Mesenchymal stem cell (in vitro differentiated cells and primary cell): Measurements from ENCODE around the gene DOCK3.
"Not testable (repeated sequence)": the region's sequence is repeated elsewhere in the genome, so short reads cannot be mapped to it uniquely, and the experiment has no call there.

Experiments
- DNase-seq: peaks from one replicate; pipeline ENCODE4 v3.0.0-alpha.2; 2013
- H2AFZ ChIP-seq: one replicate; pipeline ENCODE4 v1.6.1; 2013; ENCODE audit warnings: low read depth, mild to moderate bottlenecking, control low read depth, inconsistent platforms, low read length, moderate library complexity
- H2AK5ac ChIP-seq: 2 replicates; pipeline ENCODE4 v1.6.1; 2013; ENCODE audit warnings: low read length, moderate library complexity, mild to moderate bottlenecking, inconsistent platforms; ENCODE audit not compliant: severe bottlenecking
- H2BK120ac ChIP-seq: one replicate; pipeline ENCODE4 v1.6.1; 2013; ENCODE audit warnings: low read depth, mild to moderate bottlenecking, inconsistent platforms, low read length, moderate library complexity
- H2BK12ac ChIP-seq, 2 experiments: one replicate each; pipeline ENCODE4 v1.6.1; 2013; ENCODE audit warnings: inconsistent platforms in 2 of 2, low read length in 2 of 2, mild to moderate bottlenecking in 2 of 2, moderate library complexity in 2 of 2, control low read depth in 1 of 2
- H2BK15ac ChIP-seq: one replicate; pipeline ENCODE4 v1.6.1; 2013; ENCODE audit warnings: mild to moderate bottlenecking, low read depth, inconsistent platforms; ENCODE audit not compliant: poor library complexity, severe bottlenecking
- H2BK5ac ChIP-seq: 2 replicates; pipeline ENCODE4 v1.6.1; 2013; ENCODE audit warnings: low read depth, mild to moderate bottlenecking, low read length, control low read depth, inconsistent platforms; ENCODE audit not compliant: poor library complexity, severe bottlenecking
- H3K14ac ChIP-seq, 2 experiments: one replicate each; pipeline ENCODE4 v1.6.1; 2013; ENCODE audit warnings: inconsistent platforms in 2 of 2, low read length in 2 of 2, control low read depth in 1 of 2, mild to moderate bottlenecking in 1 of 2, moderate library complexity in 1 of 2
- H3K18ac ChIP-seq, 2 experiments: one replicate each; pipeline ENCODE4 v1.6.1; 2013; ENCODE audit warnings: inconsistent platforms in 2 of 2, low read length in 2 of 2, control low read depth in 1 of 2, low read depth in 1 of 2, mild to moderate bottlenecking in 1 of 2
- H3K23ac ChIP-seq, 2 experiments: one replicate each; pipeline ENCODE4 v1.6.1; 2013; ENCODE audit warnings: inconsistent platforms in 2 of 2, low read length in 2 of 2, mild to moderate bottlenecking in 2 of 2, moderate library complexity in 2 of 2, control low read depth in 1 of 2
- H3K27ac ChIP-seq: 2 replicates; pipeline ENCODE4 v1.5.1; 2013; ENCODE audit warnings: mild to moderate bottlenecking, moderate library complexity, low read length, control low read depth, inconsistent platforms; ENCODE audit not compliant: poor library complexity, severe bottlenecking
- H3K27me3 ChIP-seq, 2 experiments: 2 replicates each; pipeline versions ENCODE4 v1.6.1 to v1.7.0; 2013; ENCODE audit warnings: low read length in 2 of 2, mild to moderate bottlenecking in 2 of 2, moderate library complexity in 2 of 2, control low read depth in 1 of 2, inconsistent platforms in 1 of 2; ENCODE audit not compliant: control insufficient read depth in 1 of 2, insufficient read depth in 1 of 2
- H3K36me3 ChIP-seq, 2 experiments: 2 replicates each; pipeline versions ENCODE4 v1.6.1 to v1.7.0; 2013; ENCODE audit warnings: low read length in 2 of 2, control low read depth in 1 of 2, inconsistent platforms in 1 of 2, low read depth in 1 of 2, mild to moderate bottlenecking in 1 of 2; ENCODE audit not compliant: insufficient read depth in 2 of 2, control insufficient read depth in 1 of 2
- H3K4ac ChIP-seq, 2 experiments: one replicate each; pipeline ENCODE4 v1.6.1; 2013; ENCODE audit warnings: inconsistent platforms in 2 of 2, low read length in 2 of 2, mild to moderate bottlenecking in 2 of 2, moderate library complexity in 2 of 2, control low read depth in 1 of 2, low read depth in 1 of 2
- H3K4me1 ChIP-seq: 2 replicates; pipeline ENCODE4 v1.6.1; 2013; ENCODE audit warnings: low read depth, low read length, control low read depth; ENCODE audit not compliant: control insufficient read depth, insufficient read depth
- H3K4me2 ChIP-seq: 2 replicates; pipeline ENCODE4 v1.6.1; 2013; ENCODE audit warnings: low read length, mild to moderate bottlenecking, inconsistent platforms; ENCODE audit not compliant: poor library complexity, severe bottlenecking
- H3K4me3 ChIP-seq, 2 experiments: 2 replicates each; pipeline versions ENCODE4 v1.5.1 to v1.7.0; 2013; ENCODE audit warnings: low read length in 2 of 2, mild to moderate bottlenecking in 2 of 2, control low read depth in 1 of 2, low read depth in 1 of 2; ENCODE audit not compliant: insufficient read depth in 1 of 2
- H3K79me1 ChIP-seq: replicated peaks from 2 replicates; pipeline ENCODE4 v1.6.1; 2013; ENCODE audit warnings: mild to moderate bottlenecking, control low read depth, low read length, inconsistent platforms; ENCODE audit not compliant: poor library complexity, severe bottlenecking
- H3K9ac ChIP-seq: 2 replicates; pipeline ENCODE4 v1.7.0; 2013; ENCODE audit warnings: mild to moderate bottlenecking, low read length, moderate library complexity
- H3K9me3 ChIP-seq: 2 replicates; pipeline ENCODE4 v1.7.0; 2013; ENCODE audit warnings: mild to moderate bottlenecking, low read length; ENCODE audit not compliant: control insufficient read depth
- H4K8ac ChIP-seq: one replicate; pipeline ENCODE4 v1.6.1; 2013; ENCODE audit warnings: inconsistent platforms, mild to moderate bottlenecking, low read length, moderate library complexity
- H4K91ac ChIP-seq: one replicate; pipeline ENCODE4 v1.6.1; 2013; ENCODE audit warnings: mild to moderate bottlenecking, low read length, inconsistent platforms
- WGBS: methylation state at CpG from one replicate; pipeline ENCODE4 v1.1.7; 2013; ENCODE audit warnings: mixed read lengths; 5-methylcytosine and 5-hydroxymethylcytosine counted together

The DOCK3 gene

DNA sequence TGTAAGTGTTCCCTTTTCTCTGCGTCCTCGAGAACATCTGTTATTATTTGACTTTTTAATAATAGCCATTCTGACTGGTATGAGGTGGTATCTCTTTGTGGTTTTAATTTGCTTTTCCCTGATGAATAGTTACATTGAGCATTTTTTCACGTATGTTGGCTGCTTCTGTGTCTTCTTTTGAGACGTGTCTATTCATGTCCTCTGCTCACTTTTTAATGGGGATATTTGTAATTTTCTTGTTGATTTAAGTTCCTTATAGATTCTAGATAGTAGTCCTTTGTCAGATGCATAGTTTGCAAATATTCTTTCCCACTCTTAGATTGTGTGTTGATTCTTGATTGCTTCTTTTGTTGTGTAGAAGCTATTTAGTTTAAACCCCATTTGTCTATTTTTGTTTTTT lies 179.2 kb downstream of the DOCK3 start:
- no peaks in the 10 kb centered on the region for H3K27me3 ChIP-seq
- no peak for DNase-seq
- H2AK5ac ChIP-seq: no peak overlapping the region
- H3K27ac ChIP-seq: no peak overlapping the region
- no peak overlapping the region for H2BK12ac ChIP-seq
- H3K4ac ChIP-seq: no peak overlapping the region
- no peak overlapping the region for H3K14ac ChIP-seq
- H4K8ac ChIP-seq: no peak overlapping the region
- no peaks in the 10 kb centered on the region for H3K79me1 ChIP-seq
- no peak overlapping the region for H3K9ac ChIP-seq
- H2BK5ac ChIP-seq: no peak overlapping the region
- no peak overlapping the region for H3K4me3 ChIP-seq
- H2AFZ ChIP-seq: no peak overlapping the region
- H4K91ac ChIP-seq: no peak overlapping the region
- peaks cover 7% of the 10 kb centered on the region for H3K9me3 ChIP-seq
- H3K4me1 ChIP-seq: no peaks in the 10 kb centered on the region
- H3K36me3 ChIP-seq: no peaks in the 10 kb centered on the region
- no peak overlapping the region for H3K18ac ChIP-seq
- no peak overlapping the region for H3K4me2 ChIP-seq
- no peak overlapping the region for H2BK120ac ChIP-seq
- H3K23ac ChIP-seq: no peak overlapping the region
- H2BK15ac ChIP-seq: no peak overlapping the region
- WGBS: 65% methylated on average over 4 of the region's 4 CpGs

DNA sequence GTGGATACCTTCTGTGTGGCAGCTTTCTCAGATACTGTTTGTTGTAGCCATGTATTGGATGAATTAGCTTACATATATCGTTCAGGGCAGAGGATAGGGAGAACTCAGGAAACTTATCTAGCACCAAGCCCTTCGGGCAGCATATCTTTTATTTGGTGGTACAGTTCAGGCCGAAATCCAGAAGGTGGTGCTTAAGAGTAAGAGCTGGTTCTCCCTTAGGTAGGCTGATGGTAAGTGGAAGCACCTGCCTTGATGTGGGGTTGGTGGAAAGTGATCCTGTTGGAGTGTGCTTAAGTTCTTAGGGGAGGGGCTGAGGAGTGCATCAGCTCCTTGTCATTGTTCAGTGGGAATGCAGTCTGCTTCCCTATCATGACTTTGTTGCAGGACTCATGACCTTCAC lies 187.5 kb downstream of the DOCK3 start:
- DNase-seq: no peak
- Histone ChIP-seq H3K9ac (no peak overlapping the region), H3K4me2 (no peak overlapping the region), H4K8ac (no peak overlapping the region), H3K4me3 (no peak overlapping the region), H2AFZ (no peak overlapping the region), H3K23ac (no peak overlapping the region), H4K91ac (no peak overlapping the region), H2BK12ac (no peak overlapping the region), H3K9me3 (peaks cover 5% of the 10 kb centered on the region), H3K27ac (no peak overlapping the region), H3K4me1 (no peaks in the 10 kb centered on the region), H3K79me1 (no peaks in the 10 kb centered on the region), H3K36me3 (no peaks in the 10 kb centered on the region), H2AK5ac (no peak overlapping the region), H3K14ac (no peak overlapping the region), H2BK120ac (no peak overlapping the region), H3K4ac (no peak overlapping the region), H3K18ac (no peak overlapping the region), H2BK5ac (no peak overlapping the region), H2BK15ac (no peak overlapping the region), H3K27me3 (no peaks in the 10 kb centered on the region)
- WGBS: 54% methylated on average over 3 of the region's 3 CpGs

DNA sequence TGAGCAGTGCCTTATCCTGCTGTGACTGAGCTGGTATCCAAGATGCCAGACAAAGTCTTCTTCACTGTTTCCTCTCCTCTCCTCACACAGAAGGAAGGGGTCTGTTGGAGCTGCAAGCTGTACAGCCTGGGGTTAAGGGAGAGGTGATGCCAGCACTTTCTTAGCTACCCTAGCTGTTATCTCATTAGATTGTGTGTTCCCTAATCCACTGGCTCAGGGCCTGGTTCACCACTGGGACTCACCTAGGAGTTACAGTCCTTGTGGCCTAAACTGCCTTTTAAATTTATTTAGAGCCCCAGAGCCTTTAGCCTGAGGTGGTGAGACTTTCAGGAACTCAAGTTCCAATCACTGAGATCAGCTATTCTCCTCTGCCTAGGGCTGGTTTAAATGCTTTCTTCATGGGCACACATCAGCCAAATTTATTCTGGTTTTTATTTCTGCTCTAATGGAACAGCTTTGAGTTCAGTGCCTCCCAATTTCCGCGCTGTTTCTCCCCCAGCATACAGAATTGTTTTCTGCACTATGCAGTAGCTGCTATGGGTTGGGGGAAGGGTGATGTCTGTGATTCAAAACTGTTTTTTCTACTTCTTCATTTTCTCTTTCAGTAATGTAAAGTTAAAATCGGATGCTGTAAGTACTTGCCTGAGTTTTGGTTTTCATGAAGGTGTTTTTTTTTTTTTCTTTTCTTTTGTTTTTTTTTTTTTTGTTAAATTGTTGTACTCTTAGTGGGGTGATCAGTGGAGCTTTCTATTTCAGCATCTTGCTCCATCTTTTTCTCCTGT lies 198.8 kb downstream of the DOCK3 start:
- Histone ChIP-seq H3K4me2 (no peak overlapping the region), H4K91ac (no peak overlapping the region), H2BK12ac (no peak overlapping the region), H3K9me3 (peaks cover 30% of the 10 kb centered on the region), H3K4me3 (no peak overlapping the region), H3K79me1 (no peaks in the 10 kb centered on the region), H2AK5ac (no peak overlapping the region), H3K14ac (no peak overlapping the region), H3K27me3 (no peaks in the 10 kb centered on the region), H3K4me1 (no peaks in the 10 kb centered on the region), H3K23ac (no peak overlapping the region), H3K27ac (no peak overlapping the region), H3K4ac (no peak overlapping the region), H2BK15ac (no peak overlapping the region), H3K36me3 (no peaks in the 10 kb centered on the region), H4K8ac (no peak overlapping the region), H2AFZ (no peak overlapping the region), H2BK120ac (no peak overlapping the region), H2BK5ac (no peak overlapping the region), H3K18ac (no peak overlapping the region), H3K9ac (no peak overlapping the region)
- WGBS: 58% methylated on average over 1 of the region's 3 CpGs
- DNase-seq: no peak

DNA sequence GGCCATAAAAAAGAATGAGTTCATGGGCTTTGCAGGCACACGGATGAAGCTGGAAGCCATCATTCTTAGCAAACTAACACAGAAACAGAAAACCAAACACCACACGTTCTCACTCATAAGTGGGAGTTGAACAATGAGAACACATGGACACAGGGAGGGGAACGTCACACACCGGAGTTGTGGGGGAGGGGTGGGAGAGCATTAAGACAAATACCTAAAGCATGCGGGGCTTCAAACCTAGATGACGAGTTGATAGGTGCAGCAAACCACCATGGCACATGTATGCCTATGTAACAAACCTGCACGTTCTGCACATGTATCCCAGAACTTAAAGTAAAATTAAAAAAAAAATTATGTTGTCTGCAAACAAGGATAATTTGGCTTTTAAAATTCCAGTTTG lies 200.1 kb downstream of the DOCK3 start:
- H3K9me3 ChIP-seq: peaks cover 27% of the 10 kb centered on the region
- not testable (repeated sequence) for H3K4me1 ChIP-seq, H3K18ac ChIP-seq, H3K4me2 ChIP-seq, H2AK5ac ChIP-seq, H3K27me3 ChIP-seq, H3K9ac ChIP-seq, H2BK120ac ChIP-seq, H4K8ac ChIP-seq, H3K23ac ChIP-seq, H4K91ac ChIP-seq, H3K27ac ChIP-seq, H3K4me3 ChIP-seq, H3K36me3 ChIP-seq, DNase-seq, H3K4ac ChIP-seq, H2AFZ ChIP-seq, H3K79me1 ChIP-seq, H2BK5ac ChIP-seq, H3K14ac ChIP-seq, H2BK15ac ChIP-seq, H2BK12ac ChIP-seq
- WGBS: 53% methylated on average over 2 of the region's 7 CpGs
